ENCODE data around the gene C20orf144.
"Not testable (repeated sequence)": the region's sequence is repeated elsewhere in the genome, so short reads cannot be mapped to it uniquely, and the experiment has no call there.

Gene C20orf144

DNA sequence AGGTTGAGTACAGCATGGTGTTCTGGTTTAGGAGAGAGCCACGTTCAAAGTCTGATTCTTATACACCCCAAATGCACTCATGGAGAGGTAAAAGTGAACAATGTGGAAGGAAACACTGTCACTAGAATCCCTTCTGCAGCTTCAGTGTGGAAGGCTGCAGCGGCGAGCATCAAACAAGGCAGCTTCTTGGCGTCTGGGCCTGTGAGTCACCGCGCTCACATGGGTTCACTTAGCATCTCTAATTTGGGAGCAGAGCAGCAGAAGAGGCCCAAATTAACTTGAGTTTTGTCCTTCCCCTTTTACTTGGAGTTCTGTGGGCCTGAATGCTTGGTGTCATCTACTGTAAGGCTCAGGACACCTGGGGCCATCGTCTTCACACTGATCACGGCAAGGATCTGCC is 35.0 kb downstream of the C20orf144 start:
- no peak for DNase-seq

DNA sequence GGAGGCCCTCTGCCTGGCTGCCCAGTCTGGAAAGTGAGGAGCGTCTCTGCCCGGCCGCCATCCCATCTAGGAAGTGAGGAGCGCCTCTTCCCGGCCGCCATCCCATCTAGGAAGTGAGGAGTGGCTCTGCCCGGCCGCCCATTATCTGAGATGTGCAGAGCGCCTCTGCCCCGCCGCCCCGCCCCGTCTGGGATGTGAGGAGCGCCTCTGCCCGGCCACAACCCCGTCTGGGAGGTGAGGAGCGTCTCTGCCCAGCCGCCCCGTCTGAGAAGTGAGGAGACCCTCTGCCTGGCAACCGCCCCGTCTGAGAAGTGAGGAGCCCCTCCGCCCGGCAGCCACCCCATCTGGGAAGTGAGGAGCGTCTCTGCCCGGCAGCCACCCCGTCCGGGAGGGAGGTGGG is 36.8 kb downstream of the C20orf144 start:
- not testable (repeated sequence) for DNase-seq

DNA sequence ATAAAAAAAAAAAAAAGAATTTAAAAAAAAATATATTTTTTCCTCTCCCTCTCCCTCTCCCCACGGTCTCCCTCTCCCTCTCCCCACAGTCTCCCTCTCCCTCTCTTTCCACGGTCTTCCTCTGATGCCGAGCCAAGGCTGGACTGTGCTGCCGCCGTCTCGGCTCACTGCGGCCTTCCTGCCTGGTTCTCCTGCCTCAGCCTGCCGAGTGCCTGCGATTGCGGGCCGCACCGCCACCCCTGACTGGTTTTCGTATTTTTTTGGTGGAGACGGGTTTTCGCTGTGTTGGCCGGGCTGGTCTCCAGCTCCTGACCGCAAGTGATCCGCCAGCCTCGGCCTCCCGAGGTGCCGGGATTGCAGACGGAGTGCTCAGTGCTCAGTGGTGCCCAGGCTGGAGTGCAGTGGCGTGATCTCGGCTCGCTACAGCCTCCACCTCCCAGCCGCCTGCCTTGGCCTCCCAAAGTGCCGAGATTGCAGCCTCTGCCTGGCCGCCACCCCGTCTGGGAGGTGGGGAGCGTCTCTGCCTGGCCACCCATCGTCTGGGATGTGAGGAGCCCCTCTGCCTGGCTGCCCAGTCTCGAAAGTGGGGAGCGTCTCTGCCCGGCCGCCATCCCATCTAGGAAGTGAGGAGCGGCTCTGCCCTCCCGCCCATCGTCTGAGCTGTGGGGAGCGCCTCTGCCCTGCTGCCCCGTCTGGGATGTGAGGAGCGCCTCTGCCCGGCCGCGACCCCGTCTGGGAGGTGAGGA is 38.7 kb downstream of the C20orf144 start:
- DNase-seq: not testable (repeated sequence)

DNA sequence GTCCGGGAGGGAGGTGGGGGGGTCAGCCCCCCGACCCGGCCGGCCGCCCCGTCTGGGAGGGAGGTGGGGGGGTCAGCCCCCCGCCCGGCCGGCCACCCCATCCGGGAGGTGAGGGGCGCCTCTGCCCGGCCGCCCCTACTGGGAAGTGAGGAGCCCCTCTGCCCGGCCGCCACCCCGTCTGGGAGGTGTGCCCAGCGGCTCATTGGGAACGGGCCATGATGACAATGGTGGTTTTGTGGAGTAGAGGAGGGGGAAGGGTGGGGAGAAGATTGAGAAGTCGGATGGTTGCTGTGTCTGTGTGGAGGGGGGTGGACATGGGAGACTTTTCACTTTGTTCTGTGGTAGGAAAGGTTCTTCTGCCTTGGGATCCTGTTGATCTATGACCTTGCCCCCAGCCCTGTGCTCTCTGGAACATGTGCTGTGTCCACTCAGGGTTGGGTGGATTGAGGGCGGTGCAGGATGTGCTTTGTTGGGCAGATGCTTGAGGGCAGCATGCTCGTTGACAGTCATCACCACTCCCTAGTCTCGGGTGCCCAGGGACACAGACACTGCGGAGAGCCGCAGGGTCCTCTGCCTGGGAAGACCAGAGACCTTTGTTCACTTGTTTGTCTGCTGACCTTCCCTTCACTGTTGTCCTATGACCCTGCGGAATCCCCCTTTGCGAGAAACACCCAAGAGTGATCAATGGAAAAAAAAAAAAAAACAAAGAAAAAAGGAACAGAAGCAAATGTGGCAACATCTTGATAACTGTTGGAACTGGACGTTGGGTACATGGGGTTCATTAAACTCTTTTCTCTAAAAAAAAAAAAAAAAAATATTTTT is 39.7 kb downstream of the C20orf144 start:
- no peak for DNase-seq

DNA sequence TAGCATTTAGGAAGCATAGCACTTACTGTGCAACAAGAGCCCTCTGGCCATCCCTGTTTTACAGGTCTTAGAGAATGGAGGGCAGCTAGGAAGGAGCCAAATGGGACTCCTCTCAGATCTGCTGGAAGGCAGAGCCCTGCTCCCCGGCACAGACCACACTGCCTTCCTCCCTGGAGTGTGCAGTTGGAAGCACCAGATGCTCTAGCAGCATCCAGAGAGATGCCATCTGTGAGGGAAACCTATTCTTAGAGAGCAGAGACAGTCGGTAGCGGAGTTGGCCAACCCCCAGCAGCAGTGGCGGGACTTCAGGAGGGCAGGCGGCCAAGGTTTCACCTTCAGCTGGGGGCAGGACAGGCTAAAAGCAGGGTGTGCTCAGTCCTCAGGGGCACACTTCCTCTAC is 40.7 kb downstream of the C20orf144 start:
- DNase-seq: no peak

DNA sequence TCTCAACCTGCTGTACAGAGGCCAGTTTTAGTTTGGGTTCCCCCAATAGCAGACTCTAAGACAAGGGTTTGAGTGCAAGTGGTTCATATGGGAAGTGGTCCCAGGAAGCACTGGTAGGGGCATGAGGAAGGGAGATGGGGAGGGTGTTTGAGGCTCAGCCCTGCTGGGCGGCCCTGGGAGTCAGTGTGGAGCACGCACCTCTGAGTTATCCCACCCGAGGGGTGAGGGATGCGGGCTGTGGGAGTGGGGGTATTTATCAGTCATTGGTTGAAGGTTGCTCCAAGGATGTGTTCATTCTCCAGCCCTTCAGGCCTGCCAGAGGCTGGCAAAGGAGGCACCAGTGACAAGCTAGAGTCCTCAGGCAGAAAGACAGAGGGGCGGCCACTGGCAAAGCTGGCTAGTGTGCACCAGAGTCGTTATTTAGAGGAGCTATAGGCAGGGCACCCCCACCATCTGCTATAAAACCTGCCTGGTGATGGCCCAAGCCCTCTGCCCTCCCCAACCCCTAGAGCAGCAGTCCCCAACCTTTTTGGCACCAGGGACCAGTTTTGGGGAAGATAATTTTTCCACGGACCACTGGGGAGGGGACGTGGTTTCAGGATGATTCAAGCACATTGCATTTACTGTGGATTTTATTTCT is 41.5 kb downstream of the C20orf144 start:
- DNase-seq: no peak

DNA sequence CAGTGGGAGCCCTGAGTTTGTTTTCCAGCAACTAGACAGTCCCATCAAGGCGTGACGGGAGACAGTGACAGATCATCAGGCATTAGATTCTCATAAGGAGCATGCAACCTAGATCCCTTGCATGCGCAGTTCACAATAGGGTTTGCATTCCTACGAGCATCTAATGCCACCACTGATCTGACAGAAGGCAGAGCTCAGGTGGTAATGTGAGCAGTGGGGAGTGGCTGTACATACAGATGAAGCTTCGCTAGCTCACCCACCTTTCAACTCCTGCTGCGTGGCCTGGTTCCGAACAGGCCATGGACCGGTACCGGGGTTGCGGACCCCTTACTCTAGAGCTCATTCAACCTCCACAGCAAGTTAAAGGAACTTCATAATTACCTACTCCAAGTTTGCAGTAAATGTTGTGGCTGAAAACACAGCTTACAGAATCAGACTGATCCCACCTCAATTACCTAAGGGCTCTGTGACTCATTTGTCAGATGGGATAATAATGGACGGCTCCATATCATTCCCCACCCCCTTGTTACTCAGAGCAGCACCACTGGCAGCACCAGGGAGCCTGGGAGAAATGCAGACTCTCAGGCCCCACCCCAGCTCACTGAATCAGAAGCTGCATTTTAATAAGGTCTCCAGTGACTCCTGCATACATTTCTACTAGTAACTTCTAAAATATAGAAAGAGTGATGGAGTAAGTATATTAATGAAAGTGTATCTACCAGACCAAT is 42.2 kb downstream of the C20orf144 start:
- no peak for DNase-seq

DNA sequence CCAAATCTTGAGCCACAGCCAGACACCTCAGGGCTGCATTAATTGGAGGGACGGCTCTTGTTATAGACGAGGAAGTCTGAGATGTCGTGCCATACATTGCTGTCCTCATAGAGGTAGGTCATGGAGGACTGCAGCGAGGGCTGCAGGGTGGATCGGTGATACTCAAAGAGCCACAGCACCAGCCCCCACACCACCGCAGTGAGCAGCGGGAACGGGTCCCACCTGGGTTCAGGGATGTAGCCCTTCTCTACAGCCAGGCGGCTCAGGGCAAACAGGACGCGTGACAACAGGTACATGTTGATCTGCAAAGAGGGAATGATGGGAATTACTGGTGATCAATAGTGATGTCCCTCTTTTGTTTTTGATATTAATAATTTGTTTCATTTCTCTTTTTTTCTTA is 45.5 kb downstream of the C20orf144 start:
- DNase-seq: no peak

DNA sequence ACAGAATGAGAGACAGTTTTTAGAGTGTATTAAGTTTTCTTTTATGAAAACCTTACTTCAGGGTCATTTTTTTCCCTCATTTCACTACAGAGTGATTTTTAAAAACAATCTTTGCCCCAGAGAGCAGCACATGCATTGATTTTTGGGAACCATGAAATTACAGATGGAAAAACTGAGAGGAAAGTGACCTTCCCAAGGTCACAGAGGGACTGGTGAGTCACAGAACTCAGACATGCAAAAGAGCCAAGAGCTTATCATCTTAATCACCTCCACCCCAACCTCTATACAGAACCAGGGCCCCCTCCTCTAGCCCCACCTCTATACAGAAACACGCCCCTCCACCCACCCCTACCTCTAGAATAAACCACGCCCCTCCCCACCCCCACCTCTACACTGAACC is 47.3 kb downstream of the C20orf144 start:
- DNase-seq: no peak

DNA sequence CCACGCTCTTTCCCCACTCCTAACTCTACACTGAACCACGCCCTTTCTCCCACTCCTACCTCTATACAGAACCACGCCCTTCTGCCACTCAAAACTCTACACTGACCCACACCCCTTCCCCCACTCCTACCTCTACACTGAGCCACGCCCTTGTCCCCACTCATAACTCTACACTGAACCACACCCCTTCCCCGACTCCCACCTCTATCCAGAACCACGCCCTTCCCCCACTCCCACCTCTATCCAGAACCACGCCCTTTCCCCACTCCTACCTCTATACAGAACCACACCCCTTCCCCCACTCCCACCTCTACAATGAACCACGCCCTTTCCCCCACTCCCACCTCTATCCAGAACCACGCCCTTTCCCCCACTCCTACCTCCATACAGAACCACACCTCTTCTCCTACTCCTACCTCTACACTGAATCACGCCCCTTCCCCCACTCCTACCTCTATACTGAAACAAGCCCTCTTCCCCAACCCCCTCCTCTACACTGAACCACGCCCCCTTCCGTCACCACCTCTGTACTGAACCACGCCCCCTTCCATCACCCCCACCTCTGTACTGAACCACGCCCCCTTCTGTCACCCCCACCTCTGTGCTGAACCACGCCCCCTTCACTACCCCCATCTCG is 47.9 kb downstream of the C20orf144 start:
- no peak for DNase-seq

DNA sequence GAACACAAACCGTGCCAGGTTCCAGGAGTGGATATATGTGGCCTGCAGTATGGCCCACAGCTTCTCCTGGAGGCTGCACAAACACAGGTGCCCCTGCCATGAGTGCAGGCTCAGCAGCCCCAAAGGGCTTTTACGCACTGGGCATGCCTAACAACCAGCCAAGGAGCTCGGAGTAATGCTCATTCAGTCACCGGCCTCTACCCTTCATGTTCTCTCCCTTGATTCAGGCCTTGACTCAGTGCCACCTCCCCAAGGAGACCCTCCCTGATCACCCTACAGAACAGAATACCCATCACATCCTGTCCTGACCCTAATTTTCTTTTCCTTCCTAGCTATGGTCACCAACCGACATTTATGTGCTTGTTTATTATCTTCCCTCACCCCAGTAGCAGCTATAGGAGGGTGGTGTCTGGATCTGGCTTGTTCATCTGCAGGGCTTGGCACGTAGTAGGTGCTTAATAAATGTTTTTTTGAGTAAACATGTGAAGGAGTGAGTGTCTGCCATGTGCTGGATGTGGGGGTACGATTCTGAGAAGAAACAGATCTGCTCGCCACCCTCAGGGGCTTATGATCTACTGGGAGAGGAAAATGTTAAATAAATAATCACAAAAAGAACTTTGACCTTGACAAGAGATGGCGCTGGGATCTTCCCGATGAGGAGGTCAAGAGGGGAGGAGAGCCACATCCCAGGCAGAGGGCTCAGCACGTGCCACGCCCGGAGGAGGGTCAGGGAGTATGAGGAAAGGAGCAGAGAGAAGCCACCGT is 48.7 kb downstream of the C20orf144 start:
- DNase-seq: no peak

DNA sequence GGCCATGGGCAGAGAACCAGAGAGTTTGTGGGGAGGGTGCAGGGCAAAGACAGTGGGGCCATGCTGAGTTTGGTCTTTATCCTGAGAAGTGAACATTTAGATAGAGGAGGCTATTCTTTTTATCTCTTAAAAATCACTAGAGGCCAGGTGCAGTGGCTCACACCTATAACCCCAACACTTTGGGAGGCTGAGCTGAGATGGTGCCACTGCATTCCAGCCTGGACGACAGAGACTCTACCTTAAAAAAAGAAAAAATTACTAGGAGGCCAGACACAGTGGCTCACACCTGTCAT is 49.3 kb downstream of the C20orf144 start:
- no peak for DNase-seq

All from activated T-cell treated with anti-CD3 and anti-CD28 coated beads for 4 hours (primary cell).